ENCODE measurements around the gene RSPH6A. TPM values are rescaled to one million over a fixed set of nuclear protein-coding genes. Genes with fewer than 3 reads are reported as not detected.
A peak's percentile ranks its signal among the peaks of the same experiment; 100 is the strongest.

RSPH6A gene
- total and polyA plus RNA-seq, 3 experiments from 2014 or later: 0.16 to 0.22 TPM; not detected in 1

GRCh38 chr19:45789035-45789786, 25.9 kb downstream of the RSPH6A start:
- no peak overlapping the region for H3K27ac Mint-ChIP-seq
- ChIA-PET POLR2A (no interaction called here), CTCF (interaction anchor here (1.4 to 15.3 kb wide), 4 partner anchors 10 to 29 kb away, joined by 3 to 182 read pairs (median 6); partner anchors contain the start of gene SIX5)
- H3K4me3 Mint-ChIP-seq: peak overlapping the region in 2 of 7 donors; percentile 50 to 72
- no peak overlapping the region for H3K27ac ChIP-seq (ENCODE audit: low read depth, low read length)
- H3K4me1 Mint-ChIP-seq: peaks cover 38 to 47% (median 41%) of the 10 kb centered on the region in 3 donors
- H3K9me3 Mint-ChIP-seq: no peaks in the 10 kb centered on the region
- H3K4me3 ChIP-seq (ENCODE audit: low read length): no peak overlapping the region
- no peaks in the 10 kb centered on the region for H3K27me3 ChIP-seq (ENCODE audit: insufficient read depth, low read length, poor library complexity, severe bottlenecking)
- H3K36me3 ChIP-seq (ENCODE audit: insufficient read depth, low read length): peaks cover 7% of the 10 kb centered on the region
- no peaks in the 10 kb centered on the region for H3K9me3 ChIP-seq (ENCODE audit: low read length)
- peaks cover 15 to 57% (median 15%) of the 10 kb centered on the region in 3 donors for H3K36me3 Mint-ChIP-seq
- H3K27me3 Mint-ChIP-seq: peaks cover 0 to 19% of the 10 kb centered on the region in 2 donors
- H3K4me1 ChIP-seq (ENCODE audit: insufficient read depth, low read length): peaks cover 30% of the 10 kb centered on the region
- no peak for DNase-seq

DNA sequence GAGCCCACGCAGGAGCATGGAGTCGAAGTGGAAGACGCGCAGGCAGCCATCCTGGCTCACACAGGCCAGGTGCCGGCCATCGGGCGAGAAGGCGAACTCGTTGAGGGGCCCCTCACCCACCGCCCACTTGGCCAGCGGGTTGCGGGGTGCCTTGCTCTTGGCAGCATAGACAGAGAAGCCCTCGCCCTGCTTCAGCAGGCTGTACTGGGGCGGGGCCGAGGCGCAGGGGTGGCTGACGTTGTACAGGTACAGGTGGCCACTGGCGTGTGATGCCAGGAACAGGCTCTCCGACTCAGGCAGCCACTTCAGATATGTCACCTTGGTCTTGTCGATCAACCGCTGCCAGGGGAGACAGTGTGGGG, 28.6 kb downstream of the RSPH6A start:
- DNase-seq: no peak
- Mint-ChIP-seq H3K9me3 (no peaks in the 10 kb centered on the region), H3K27ac (no peak overlapping the region), H3K27me3 (peaks cover 0 to 5% of the 10 kb centered on the region in 2 donors), H3K36me3 (peaks cover 15 to 52% (median 15%) of the 10 kb centered on the region in 3 donors), H3K4me1 (peaks cover 18 to 26% (median 20%) of the 10 kb centered on the region in 3 donors), H3K4me3 (no peak overlapping the region)
- no peaks in the 10 kb centered on the region for H3K9me3 ChIP-seq (ENCODE audit: low read length)
- POLR2A ChIA-PET: no interaction called here
- H3K36me3 ChIP-seq (ENCODE audit: insufficient read depth, low read length): peaks cover 7% of the 10 kb centered on the region
- H3K4me3 ChIP-seq (ENCODE audit: low read length): no peak overlapping the region
- CTCF ChIA-PET: interaction anchor here (1.0 kb wide), 1 partner anchor 17 kb away, joined by 3 read pairs; no protein-coding TSS in a partner anchor
- H3K27ac ChIP-seq (ENCODE audit: low read depth, low read length): no peak overlapping the region
- no peaks in the 10 kb centered on the region for H3K27me3 ChIP-seq (ENCODE audit: insufficient read depth, low read length, poor library complexity, severe bottlenecking)
- peaks cover 12% of the 10 kb centered on the region for H3K4me1 ChIP-seq (ENCODE audit: insufficient read depth, low read length)

DNA sequence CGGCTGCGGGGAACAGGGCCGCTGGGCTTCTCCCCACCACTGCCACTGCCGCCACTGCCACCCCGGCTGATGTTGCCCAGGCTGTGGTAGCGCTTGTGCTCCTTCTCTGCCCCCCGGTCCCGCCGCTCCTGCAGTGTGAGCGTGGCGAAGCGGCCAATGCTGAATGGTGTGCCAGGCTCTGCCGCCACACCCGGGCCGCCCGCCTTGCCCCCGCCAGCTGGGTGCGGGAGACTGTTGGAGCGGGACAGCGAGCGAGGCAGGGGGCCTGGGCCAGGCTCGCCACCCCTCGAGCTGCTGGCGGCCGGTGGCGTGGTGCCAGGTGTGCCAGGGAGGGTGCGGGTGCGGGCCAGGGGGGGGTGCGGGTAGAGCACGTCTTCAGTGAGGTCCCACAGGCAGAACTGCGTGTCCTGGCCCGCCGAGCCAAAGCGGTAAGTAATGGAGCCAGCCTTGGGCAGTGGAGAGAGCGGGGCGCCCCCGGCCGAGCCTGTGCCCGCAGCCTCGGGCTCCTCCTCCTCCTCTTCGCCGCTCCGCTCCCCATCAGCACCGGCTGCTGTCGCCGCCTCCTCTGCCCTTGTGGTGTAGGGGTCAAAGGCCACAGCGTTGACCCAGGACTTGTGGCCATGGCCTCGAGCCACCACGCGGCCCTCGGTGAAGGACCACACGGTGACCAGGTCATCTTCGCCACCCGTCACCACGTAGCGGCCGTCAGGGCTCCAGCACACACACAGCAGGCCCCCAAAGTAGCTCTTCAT, 29.2 kb downstream of the RSPH6A start:
- no peaks in the 10 kb centered on the region for H3K9me3 ChIP-seq (ENCODE audit: low read length)
- no peak for DNase-seq
- H3K4me3 ChIP-seq (ENCODE audit: low read length): no peak overlapping the region
- ChIA-PET POLR2A (no interaction called here), CTCF (interaction anchor here (1.0 kb wide), 1 partner anchor 16 kb away, joined by 3 read pairs; no protein-coding TSS in a partner anchor)
- peaks cover 7% of the 10 kb centered on the region for H3K36me3 ChIP-seq (ENCODE audit: insufficient read depth, low read length)
- peaks cover 2 to 5% of the 10 kb centered on the region in 2 donors for H3K27me3 Mint-ChIP-seq
- H3K9me3 Mint-ChIP-seq: no peaks in the 10 kb centered on the region
- H3K27me3 ChIP-seq (ENCODE audit: insufficient read depth, low read length, poor library complexity, severe bottlenecking): no peaks in the 10 kb centered on the region
- H3K4me3 Mint-ChIP-seq: no peak overlapping the region
- no peak overlapping the region for H3K27ac Mint-ChIP-seq
- peaks cover 15 to 51% (median 15%) of the 10 kb centered on the region in 3 donors for H3K36me3 Mint-ChIP-seq
- H3K4me1 Mint-ChIP-seq: peaks cover 14 to 20% (median 16%) of the 10 kb centered on the region in 3 donors
- no peak overlapping the region for H3K27ac ChIP-seq (ENCODE audit: low read depth, low read length)
- H3K4me1 ChIP-seq (ENCODE audit: insufficient read depth, low read length): peaks cover 7% of the 10 kb centered on the region

- ChIA-PET POLR2A (no interaction called here), CTCF (no interaction called here)
- Mint-ChIP-seq H3K4me1 (peaks cover 10 to 15% (median 14%) of the 10 kb centered on the region in 3 donors), H3K36me3 (peaks cover 15 to 47% (median 15%) of the 10 kb centered on the region in 3 donors), H3K9me3 (no peaks in the 10 kb centered on the region), H3K4me3 (no peak overlapping the region), H3K27ac (no peak overlapping the region), H3K27me3 (peaks cover 7 to 8% of the 10 kb centered on the region in 2 donors)
- H3K36me3 ChIP-seq (ENCODE audit: insufficient read depth, low read length): peaks cover 7% of the 10 kb centered on the region
- peaks cover 3% of the 10 kb centered on the region for H3K4me1 ChIP-seq (ENCODE audit: insufficient read depth, low read length)
- no peaks in the 10 kb centered on the region for H3K9me3 ChIP-seq (ENCODE audit: low read length)
- no peak overlapping the region for H3K27ac ChIP-seq (ENCODE audit: low read depth, low read length)
- H3K27me3 ChIP-seq (ENCODE audit: insufficient read depth, low read length, poor library complexity, severe bottlenecking): no peaks in the 10 kb centered on the region
- DNase-seq: no peak
- H3K4me3 ChIP-seq (ENCODE audit: low read length): no peak overlapping the region
Observed at GRCh38 chr19:45785097-45785496, 30.0 kb downstream of the RSPH6A start.

- Mint-ChIP-seq H3K9me3 (no peaks in the 10 kb centered on the region), H3K27ac (no peak overlapping the region), H3K27me3 (peaks cover 10 to 18% of the 10 kb centered on the region in 2 donors), H3K4me1 (peaks cover 16 to 25% (median 20%) of the 10 kb centered on the region in 3 donors), H3K36me3 (peaks cover 13 to 43% (median 15%) of the 10 kb centered on the region in 3 donors), H3K4me3 (no peak overlapping the region)
- Histone ChIP-seq H3K27ac (ENCODE audit: low read depth, low read length) (no peak overlapping the region), H3K36me3 (ENCODE audit: insufficient read depth, low read length) (peaks cover 3% of the 10 kb centered on the region), H3K27me3 (ENCODE audit: insufficient read depth, low read length, poor library complexity, severe bottlenecking) (peaks cover 5% of the 10 kb centered on the region), H3K9me3 (ENCODE audit: low read length) (no peaks in the 10 kb centered on the region), H3K4me1 (ENCODE audit: insufficient read depth, low read length) (peaks cover 12% of the 10 kb centered on the region), H3K4me3 (ENCODE audit: low read length) (no peak overlapping the region)
- no peak for DNase-seq
- ChIA-PET CTCF (no interaction called here), POLR2A (interaction anchor here (0.6 kb wide), 1 partner anchor 119 kb away, joined by 3 read pairs; no protein-coding TSS in a partner anchor)
Observed at GRCh38 chr19:45784096-45784495, 31.0 kb downstream of the RSPH6A start.

DNA sequence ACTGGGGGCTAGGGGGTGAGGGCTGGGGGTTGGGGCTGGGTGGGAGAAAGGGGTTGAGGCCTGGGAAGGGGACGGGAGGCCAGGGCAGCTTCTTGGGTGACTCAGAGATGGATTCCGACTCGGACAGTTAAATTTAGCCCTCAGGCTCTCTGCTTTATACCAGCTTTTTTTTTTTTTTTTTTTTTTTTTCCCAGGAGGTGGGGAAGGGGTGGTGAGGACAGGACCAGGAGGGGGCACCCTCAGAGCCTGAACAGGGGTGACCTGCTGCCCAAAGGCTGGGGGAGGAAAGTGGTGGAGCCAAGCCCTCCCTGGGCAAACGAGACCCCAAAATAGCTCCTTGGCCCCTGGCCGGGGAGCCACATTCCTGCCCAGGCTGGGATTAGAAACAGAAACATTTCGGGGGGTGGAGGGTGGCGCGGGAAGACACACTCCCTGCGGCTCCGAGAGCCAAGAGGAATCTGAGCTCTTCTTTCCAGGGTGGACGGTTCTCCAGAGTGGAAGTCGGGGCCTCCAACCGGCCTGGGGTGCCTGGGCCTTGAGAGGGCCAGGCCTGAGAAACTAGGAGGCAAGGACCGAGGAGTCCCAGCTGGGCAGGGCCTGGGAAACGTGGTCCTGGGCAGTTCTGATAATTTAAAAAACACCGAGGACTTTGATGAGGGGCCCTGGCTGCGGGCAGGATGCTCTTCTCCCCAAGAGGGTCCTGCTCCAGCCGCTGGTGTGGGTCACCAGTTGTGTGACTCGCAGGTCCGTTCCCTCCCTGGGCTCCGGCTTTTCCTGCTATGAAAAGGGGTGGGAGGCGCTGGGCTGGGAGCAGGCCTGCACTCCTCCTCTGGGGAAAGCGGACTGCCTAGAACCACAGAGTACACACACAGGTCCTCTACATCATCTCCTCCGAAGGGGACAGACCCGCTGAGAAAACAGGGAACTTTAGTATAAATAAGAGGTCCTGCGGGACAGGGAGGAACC, 32.0 kb downstream of the RSPH6A start:
- H3K9me3 ChIP-seq (ENCODE audit: low read length): no peaks in the 10 kb centered on the region
- H3K4me3 Mint-ChIP-seq: no peak overlapping the region
- peaks cover 6 to 36% (median 8%) of the 10 kb centered on the region in 3 donors for H3K36me3 Mint-ChIP-seq
- ChIA-PET CTCF (interaction anchor here (0.8 to 1.0 kb wide), 2 partner anchors 13 to 14 kb away, joined by 3 to 4 read pairs; partner anchors contain the start of gene SIX5), POLR2A (interaction anchor here (0.6 to 1.1 kb wide), 4 partner anchors 12 to 604 kb away, joined by 3 to 4 read pairs (median 4); partner anchors contain the start of gene SIX5)
- no peak overlapping the region for H3K27ac ChIP-seq (ENCODE audit: low read depth, low read length)
- H3K4me1 ChIP-seq (ENCODE audit: insufficient read depth, low read length): peaks cover 20% of the 10 kb centered on the region
- H3K36me3 ChIP-seq (ENCODE audit: insufficient read depth, low read length): no peaks in the 10 kb centered on the region
- no peak for DNase-seq
- H3K27ac Mint-ChIP-seq: peak overlapping the region in 1 of 8 donors; percentile 14
- no peak overlapping the region for H3K4me3 ChIP-seq (ENCODE audit: low read length)
- peaks cover 8 to 21% of the 10 kb centered on the region in 2 donors for H3K27me3 Mint-ChIP-seq
- peaks cover 5% of the 10 kb centered on the region for H3K27me3 ChIP-seq (ENCODE audit: insufficient read depth, low read length, poor library complexity, severe bottlenecking)
- H3K4me1 Mint-ChIP-seq: peaks cover 19 to 24% (median 20%) of the 10 kb centered on the region in 3 donors
- no peaks in the 10 kb centered on the region for H3K9me3 Mint-ChIP-seq

DNA sequence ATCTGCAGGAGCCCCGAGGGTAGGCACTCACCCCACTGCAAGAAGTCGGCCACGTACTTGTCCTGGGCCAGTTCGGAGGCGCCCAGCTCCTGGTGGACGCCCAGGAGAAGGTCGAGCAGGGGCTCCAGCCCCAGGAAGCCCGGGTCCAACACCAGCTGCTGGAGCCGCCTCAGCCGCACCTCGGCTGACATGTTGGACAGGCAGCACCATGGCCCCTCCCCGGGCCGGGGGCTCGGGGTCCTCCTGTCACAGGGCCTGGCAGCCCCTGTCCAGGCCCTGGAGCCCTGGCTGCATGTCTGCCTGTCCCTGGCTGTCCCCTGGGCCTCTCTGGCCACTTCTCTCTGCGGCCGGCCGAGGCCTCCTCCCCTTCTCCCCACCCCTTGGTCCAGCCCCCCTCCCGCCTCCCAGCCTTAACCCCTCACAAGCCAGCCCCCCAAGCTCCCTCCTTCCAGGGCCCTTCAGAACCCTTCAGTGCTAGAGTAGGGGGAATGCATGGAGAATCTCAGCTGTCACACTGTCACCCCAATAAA, 32.9 kb downstream of the RSPH6A start, which contains the start of gene DMPK:
Gene DMPK (minus strand): TSS at position 329 of the 530 bp plus-strand sequence. CDS start 138 bp downstream, at position 191.
- no peak for DNase-seq
- no peaks in the 10 kb centered on the region for H3K9me3 ChIP-seq (ENCODE audit: low read length)
- no peak within 1 kb of the TSS for H3K4me3 Mint-ChIP-seq
- no peak within 1 kb of the TSS for H3K27ac ChIP-seq (ENCODE audit: low read depth, low read length)
- H3K27ac Mint-ChIP-seq: no peak within 1 kb of the TSS
- peaks cover 8 to 21% of the 10 kb centered on the region in 2 donors for H3K27me3 Mint-ChIP-seq
- H3K4me1 Mint-ChIP-seq: peaks cover 18 to 24% (median 18%) of the 10 kb centered on the region in 3 donors
- no peak within 1 kb of the TSS for H3K4me3 ChIP-seq (ENCODE audit: low read length)
- H3K4me1 ChIP-seq (ENCODE audit: insufficient read depth, low read length): peaks cover 20% of the 10 kb centered on the region
- no peaks in the 10 kb centered on the region for H3K9me3 Mint-ChIP-seq
- POLR2A ChIA-PET: interaction anchor here (0.6 to 1.2 kb wide), 4 partner anchors 12 to 603 kb away, joined by 3 to 4 read pairs (median 4); partner anchors contain the start of gene SIX5
- H3K27me3 ChIP-seq (ENCODE audit: insufficient read depth, low read length, poor library complexity, severe bottlenecking): peaks cover 5% of the 10 kb centered on the region
- CTCF ChIA-PET: interaction anchor here (0.6 to 1.1 kb wide), 2 partner anchors 13 to 35 kb away, joined by 3 to 5 read pairs; no protein-coding TSS in a partner anchor
- H3K36me3 ChIP-seq (ENCODE audit: insufficient read depth, low read length): no peaks in the 10 kb centered on the region
- peaks cover 0 to 34% (median 7%) of the 10 kb centered on the region in 3 donors for H3K36me3 Mint-ChIP-seq

Data from CD8-positive, alpha-beta memory T cell (primary cell).